GM19238 (cell line): ENCODE data around the gene SFXN5.
"Not testable (repeated sequence)": the region's sequence is repeated elsewhere in the genome, so short reads cannot be mapped to it uniquely, and the experiment has no call there.

ENCODE experiments used
- DNase-seq: peaks from one replicate; pipeline ENCODE4 v3.0.0; 2011; ENCODE audit warnings: low spot score; ENCODE audit not compliant: insufficient read length

Gene SFXN5

DNA sequence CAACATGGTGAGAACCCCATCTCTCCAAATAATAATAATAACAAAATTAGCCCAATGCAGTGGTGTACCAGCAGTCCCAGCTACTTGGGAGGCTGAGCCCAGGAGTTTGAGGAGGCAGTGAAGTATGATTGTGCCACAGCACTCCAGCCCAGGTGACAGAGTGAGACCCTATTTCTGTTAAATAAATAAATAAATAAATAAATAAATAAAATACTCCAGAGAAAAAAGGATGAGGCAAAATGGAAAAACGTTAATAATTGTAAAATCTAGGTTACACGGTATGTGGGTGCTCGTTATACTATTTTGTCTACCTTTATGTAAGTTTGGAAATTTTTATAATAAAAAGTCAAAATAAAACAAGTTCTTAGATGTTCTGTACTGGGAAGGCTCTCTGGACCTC lies 162.8 kb downstream of the SFXN5 start:
- DNase-seq, result no peak

DNA sequence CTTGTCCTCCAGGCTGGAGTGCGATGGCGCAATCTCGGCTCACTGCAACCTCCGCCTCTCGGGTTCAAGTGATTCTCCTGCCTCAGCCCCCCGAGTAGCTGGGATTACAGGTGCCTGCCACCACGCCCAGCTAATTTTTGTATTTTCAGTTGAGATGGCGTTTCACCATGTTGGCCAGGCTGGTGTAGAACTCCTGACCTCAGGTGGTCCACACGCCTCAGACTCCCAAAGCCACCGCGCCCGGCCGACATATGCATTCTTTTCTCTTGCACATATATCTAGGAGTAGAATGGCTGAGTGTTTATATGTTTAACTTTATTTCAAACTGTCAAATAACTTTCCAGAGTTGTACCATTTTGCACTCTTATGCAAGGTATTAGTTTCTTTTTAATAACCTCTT lies 164.1 kb downstream of the SFXN5 start:
- DNase-seq, result not testable (repeated sequence)

DNA sequence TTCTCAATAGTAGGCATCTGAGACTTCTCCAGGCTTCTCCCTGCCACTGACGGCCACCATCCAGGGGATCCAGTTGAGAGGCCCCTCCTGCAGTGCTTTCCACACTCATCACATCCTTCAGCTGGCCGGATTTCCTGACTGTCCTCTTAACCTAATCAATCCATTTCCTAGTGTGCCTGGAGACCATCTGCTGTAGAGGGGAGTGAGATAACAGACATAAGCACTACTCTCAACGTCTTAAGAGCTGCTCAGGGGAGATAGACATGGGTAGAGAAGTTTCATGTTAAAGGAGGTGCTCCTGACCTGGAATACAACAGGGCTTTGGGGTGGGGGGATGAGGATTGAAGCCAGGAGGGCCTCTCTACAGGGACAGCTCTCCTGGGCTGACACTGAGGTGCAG lies 170.1 kb downstream of the SFXN5 start:
- no peak for DNase-seq

DNA sequence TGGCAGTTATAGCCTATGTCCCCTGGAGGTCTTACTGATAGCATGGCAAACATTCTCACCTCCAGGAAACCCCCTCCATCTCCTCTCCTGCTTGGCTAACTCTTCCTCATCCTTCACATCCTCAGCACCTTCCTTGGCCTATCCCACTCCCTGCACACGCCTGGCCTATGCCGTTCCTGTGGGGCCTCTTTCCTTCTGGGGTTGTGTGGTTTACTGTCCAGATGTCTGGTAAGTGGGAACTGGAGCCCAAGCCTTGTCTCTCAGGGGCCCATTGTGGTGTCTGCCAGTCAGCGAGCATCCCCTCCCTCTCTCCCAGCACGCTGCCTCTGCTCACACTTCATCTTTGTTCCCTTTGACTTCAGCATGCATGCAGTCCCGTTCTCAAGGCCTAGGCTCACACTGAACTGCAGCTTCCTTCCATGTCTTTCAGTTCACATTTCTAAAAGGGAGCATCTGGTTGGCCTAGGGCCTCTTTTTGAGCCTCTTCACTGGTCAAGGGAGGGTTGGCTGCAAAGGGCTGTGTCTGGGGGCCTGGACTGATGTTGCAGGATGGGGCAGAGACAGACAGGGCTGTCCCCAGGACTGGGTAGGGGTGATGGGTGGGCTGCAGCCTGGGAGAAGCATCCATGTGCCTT lies 171.2 kb downstream of the SFXN5 start:
- DNase-seq, result no peak

DNA sequence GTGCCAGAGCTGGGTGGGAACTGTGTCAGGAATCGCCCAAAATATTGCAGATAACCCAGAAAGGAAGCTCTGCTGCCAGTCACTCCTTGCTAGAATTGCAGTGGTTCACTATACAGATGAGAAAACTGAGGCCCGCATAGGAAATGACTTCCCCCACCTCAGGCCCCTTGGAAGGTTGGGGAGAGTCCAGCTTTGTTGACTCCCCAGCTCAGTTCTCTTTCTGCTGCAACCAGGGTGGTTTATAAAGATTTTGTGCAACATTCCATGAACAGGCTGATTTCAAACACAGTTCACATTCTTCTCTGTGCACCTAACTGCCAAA lies 173.0 kb downstream of the SFXN5 start:
- DNase-seq, result no peak

DNA sequence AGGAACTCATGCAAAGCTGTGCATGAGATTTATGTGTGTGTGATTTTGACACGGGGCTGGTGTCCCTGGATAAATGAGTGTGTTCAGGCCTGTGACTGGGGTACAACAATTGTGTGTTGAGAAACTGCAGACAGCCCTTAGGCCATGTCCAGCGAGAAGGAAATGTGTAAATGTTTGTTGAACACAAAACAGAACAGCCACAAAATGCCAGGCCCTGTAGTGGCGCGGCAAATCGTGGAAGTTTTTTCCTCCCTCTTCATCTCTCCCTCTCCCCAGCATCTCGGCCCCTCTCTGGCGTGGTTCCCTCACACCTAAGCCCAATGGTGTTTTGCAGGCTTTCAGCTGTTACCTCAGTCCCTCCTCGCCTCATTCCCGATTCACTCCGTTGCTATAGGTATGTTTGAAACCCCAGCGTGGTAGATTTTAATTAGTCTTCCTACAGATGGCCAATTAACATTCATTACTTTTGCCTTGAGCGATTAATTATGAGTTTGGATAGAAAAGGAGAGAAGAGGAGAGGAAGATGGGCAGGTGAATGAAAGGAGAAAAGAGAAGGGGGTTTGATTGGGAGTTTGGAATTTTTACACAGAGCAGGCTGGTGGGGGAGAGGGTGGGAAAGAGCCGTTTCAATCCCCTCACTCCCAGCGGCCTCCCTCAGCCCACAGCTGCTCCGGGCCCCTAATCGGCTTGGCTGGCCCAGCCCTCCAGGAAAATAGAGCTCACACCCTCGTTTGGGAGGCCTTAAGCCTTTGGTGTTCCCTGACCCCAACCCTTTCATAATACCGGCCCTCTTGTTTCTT lies 173.5 kb downstream of the SFXN5 start:
- DNase-seq, result no peak

DNA sequence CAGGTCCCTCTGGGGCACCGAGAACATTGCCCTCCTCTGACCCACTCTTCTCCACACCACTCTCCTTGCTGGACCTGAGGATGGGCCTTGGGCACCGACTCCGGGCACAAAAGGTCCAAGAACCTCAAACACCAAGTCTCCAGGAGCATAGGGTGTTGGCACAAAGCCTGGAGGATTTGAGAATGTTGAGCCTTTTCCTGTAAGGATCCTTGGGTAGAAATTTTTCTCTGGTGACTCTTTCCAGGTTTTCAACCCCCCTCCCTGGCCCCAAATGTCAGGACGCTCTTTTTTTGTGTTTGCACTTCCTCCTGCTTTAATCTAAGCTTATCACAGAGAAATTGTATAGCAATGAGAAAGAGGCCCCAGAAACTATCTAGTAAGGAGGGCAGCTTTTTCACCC lies 175.1 kb downstream of the SFXN5 start:
- no peak for DNase-seq

DNA sequence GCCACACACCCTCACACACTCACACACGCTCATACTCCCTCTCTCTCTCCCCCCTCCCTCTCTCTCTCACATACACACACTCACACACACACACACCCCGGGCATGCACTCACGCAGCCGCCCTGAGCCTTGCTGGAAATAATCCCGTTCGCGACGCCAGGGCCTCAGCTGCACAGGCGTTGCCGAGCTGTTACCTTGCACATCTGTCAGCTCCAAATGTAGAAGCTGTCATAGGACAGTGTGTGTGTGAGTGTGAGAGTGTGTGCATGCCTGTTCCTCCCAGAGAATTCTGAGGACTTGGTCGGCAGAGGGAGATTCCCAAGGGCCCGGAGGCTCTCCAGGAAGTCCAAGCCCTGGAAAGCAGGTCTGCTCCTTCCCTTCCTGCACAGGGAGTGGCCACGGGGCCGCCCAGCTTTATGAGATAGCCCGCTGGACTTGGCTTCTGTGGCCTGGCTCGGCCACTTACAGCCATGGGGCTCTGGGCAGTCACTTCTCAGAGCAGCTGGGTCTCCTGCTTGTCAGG lies 175.7 kb downstream of the SFXN5 start:
- no peak for DNase-seq

DNA sequence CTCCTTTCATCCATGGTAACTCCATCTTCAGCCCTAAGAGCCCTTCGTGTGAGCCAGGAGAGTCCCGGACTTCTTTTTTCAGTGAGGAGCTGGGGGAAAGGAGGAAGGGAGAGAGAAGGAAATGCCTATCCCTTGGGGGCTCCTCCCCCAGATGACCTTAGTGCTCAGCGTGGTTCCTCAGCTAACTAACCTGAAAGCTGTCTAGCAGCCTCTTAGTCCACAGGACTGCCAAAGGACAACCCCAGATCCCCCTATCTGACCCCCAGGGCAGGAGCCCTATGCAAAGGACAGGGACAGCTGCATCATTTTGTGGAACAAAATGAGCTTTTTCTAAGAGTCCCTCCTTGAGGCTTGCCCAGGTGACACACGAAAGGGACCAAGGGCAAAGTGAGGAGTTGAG lies 176.4 kb downstream of the SFXN5 start:
- no peak for DNase-seq

DNA sequence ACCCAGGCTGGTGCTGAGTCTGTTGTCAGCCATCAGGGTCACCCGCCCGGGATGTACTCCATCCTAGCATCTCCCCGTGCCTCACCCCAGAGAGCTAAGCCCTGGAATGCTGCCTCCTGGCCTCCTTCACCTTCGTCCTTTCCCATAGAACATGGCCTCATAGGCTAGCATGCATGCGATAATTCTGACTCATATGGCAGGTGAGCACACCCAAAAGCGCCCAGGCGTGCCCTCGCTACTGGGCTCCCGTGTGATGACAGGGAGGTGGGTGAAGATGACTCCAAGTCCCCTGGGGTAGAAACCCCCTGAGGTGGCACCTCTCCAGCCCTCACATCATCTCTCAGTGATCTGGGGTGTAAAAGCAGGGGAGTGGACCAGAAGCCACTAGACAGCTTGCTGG lies 177.0 kb downstream of the SFXN5 start:
- DNase-seq, result no peak

DNA sequence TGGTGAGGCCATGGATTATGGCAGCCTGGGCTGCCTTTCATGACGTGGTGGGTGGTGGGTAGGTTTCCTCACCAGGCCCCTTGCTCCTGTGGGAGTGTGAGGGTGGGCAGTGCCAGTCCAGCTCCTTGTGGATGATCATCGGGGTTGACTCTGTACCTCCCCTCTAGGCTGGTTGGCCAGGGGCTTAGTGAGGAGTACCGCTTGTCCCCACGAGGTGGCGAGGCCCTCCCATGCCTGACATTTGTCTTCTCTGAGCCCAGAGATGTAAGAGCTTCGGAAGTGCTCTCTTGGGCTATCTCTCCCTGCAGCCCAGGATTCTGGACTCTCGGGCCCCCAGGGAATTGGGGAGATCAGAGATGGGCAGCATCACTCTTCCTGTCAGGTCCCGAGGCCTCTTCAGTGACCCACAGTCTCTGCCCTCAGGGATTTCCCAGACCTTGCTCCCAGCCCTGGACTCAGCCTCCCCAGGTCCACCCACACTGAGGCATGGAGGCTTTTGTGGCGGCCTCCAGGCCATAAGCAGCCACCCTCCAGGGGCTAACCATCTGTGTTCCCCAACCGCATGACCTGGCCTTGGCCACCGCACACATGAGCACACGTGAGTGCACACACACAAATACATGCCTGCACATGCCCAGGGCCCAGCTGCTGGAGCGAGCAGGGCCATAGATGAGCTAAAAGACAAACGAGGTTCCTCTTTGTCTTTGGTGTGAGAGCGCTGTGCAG lies 177.8 kb downstream of the SFXN5 start:
- DNase-seq, result peak; percentile 43

DNA sequence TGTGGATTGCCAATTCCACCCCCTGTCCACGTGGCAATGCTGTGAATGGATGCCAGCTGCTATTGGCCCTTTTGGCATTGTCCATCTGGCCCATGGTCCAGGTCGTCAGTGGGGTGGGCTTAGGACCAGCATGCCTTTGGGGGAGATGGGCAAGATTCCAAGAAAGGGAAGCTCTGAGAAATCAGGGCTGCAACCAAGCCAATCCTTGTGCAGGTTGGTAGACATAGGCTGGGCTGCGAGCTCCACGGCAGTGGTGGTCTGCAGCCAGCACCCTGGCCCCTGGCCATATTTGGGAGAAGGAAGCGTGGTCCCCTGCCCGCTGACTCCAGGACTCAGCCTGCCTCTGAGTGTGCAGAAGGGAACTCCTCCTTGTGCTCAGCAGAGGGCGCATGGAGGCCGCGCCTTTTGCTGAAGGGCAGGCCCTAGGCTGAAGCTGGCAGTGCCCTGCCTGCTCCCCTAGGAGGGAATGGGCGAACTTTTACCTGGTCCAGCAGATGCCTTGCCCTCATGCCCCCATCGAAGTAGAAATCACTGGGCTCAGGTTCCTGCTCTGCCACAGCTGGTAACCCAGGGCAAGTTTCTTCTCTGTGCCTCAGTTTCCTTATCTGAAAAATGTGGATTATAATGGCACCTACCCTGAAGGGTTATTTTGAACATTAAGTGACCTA lies 178.9 kb downstream of the SFXN5 start:
- peak; percentile 64 for DNase-seq
